Naive thymus-derived CD4-positive, alpha-beta T cell (primary cell): ENCODE results near the gene PPP1R1A. TPM values are rescaled to one million over a fixed set of nuclear protein-coding genes. Genes with fewer than 3 reads are reported as not detected.

Experiments
- ATAC-seq: fragments of 150-1000 bp; cut with Tn5 transposase; 2 replicates; pipeline ENCODE4 v1.10.0; 2021; ENCODE audit warnings: mild to moderate bottlenecking, moderate library complexity
- CTCF ChIA-PET: fragments of 350-600 bp; sonication (Branson Sonifier 250); formaldehyde crosslinking; loops from one replicate; lab custom pipeline; 2021; ENCODE audit warnings: antibody characterized with exemption; lab: Charles Lee
- POLR2A ChIA-PET: fragments of 350-600 bp; sonication (Branson Sonifier 250); formaldehyde crosslinking; loops from one replicate; lab custom pipeline; 2021; ENCODE audit warnings: antibody characterized with exemption, inconsistent platforms; lab: Charles Lee
- DNase-seq, 9 donors: peaks; one replicate each; pipeline versions ENCODE4 v3.0.0 to v3.0.0-alpha.2; 2020 to 2022; ENCODE audit warnings: mixed read lengths in 1 of 9
- H3K27ac ChIP-seq: one replicate; pipeline ENCODE4 v1.7.0; 2013; ENCODE audit warnings: mild to moderate bottlenecking, low read depth, low read length, moderate library complexity
- H3K27me3 ChIP-seq, 2 donors: one replicate each; pipeline ENCODE4 v1.7.0; 2013; ENCODE audit warnings: low read length in 2 of 2, mild to moderate bottlenecking in 2 of 2, moderate library complexity in 2 of 2; ENCODE audit not compliant: control insufficient read depth in 2 of 2, insufficient read depth in 2 of 2
- H3K36me3 ChIP-seq, 3 experiments: 1 replicate in 2 of 3; 2 replicates in 1 of 3; pipeline ENCODE4 v1.7.0; 2013; ENCODE audit warnings: low read length in 3 of 3, mild to moderate bottlenecking in 3 of 3, moderate library complexity in 1 of 3; ENCODE audit not compliant: insufficient read depth in 3 of 3, control insufficient read depth in 2 of 3
- H3K4me1 ChIP-seq, 2 donors: one replicate each; pipeline ENCODE4 v1.7.0; 2013; ENCODE audit warnings: low read length in 2 of 2, mild to moderate bottlenecking in 2 of 2, moderate library complexity in 1 of 2; ENCODE audit not compliant: control insufficient read depth in 2 of 2, insufficient read depth in 2 of 2
- H3K4me3 ChIP-seq: 2 replicates; pipeline ENCODE4 v1.7.0; 2013; ENCODE audit warnings: mild to moderate bottlenecking, low read length
- H3K9me3 ChIP-seq, 3 experiments: 1 replicate in 2 of 3; 2 replicates in 1 of 3; pipeline ENCODE4 v1.7.0; 2013; ENCODE audit warnings: low read length in 3 of 3; ENCODE audit not compliant: control insufficient read depth in 2 of 3
- H3K27ac Mint-ChIP-seq, 9 donors: one replicate each; pipeline ENCODE4 v1.8.0; 2020 to 2022; ENCODE audit warnings: mixed read lengths in 9 of 9, mild to moderate bottlenecking in 8 of 9, moderate library complexity in 5 of 9, inconsistent platforms in 2 of 9
- H3K27me3 Mint-ChIP-seq, 5 donors: one replicate each; pipeline ENCODE4 v1.8.0; 2021 to 2022; ENCODE audit warnings: mixed read lengths in 5 of 5, mild to moderate bottlenecking in 1 of 5
- H3K36me3 Mint-ChIP-seq, 5 donors: one replicate each; pipeline ENCODE4 v1.8.0; 2020 to 2022; ENCODE audit warnings: mixed read lengths in 5 of 5, mild to moderate bottlenecking in 3 of 5, inconsistent platforms in 1 of 5
- H3K4me1 Mint-ChIP-seq, 7 donors: one replicate each; pipeline ENCODE4 v1.8.0; 2020 to 2022; ENCODE audit warnings: mixed read lengths in 7 of 7, mild to moderate bottlenecking in 3 of 7, inconsistent platforms in 1 of 7
- H3K4me3 Mint-ChIP-seq, 10 donors: one replicate each; pipeline ENCODE4 v1.8.0; 2020 to 2022; ENCODE audit warnings: mild to moderate bottlenecking in 10 of 10, mixed read lengths in 10 of 10, moderate library complexity in 6 of 10, inconsistent platforms in 2 of 10
- H3K9me3 Mint-ChIP-seq, 11 donors: one replicate each; pipeline ENCODE4 v1.8.0; 2020 to 2022; ENCODE audit warnings: mixed read lengths in 11 of 11, mild to moderate bottlenecking in 4 of 11, inconsistent platforms in 1 of 11, moderate library complexity in 1 of 11
- intact Hi-C, 2 donors: fragments of 100-400 bp; cut with micrococcal nuclease; formaldehyde crosslinking; loops; one replicate each; pipeline ENCODE4 v1.15.1; 2023
- polyA plus RNA-seq, 2 donors: library from polyadenylated mRNA; unstranded; fragments of 300-500 nt; fragmentation: Illumina TruSeq; gene quantifications; one replicate each; pipeline ENCODE4 v1.2.3, GENCODE V29; 2021
- total RNA-seq, 6 experiments: library from RNA in 5 of 6; stranded (reverse) in 5 of 6; gene quantifications; 1 replicate in 5 of 6; 2 replicates in 1 of 6; pipeline ENCODE4 v1.2.3 and lab custom pipeline; 2021 to 2026

The PPP1R1A gene
- total and polyA plus RNA-seq, 7 experiments from 2014 or later = not detected

DNA sequence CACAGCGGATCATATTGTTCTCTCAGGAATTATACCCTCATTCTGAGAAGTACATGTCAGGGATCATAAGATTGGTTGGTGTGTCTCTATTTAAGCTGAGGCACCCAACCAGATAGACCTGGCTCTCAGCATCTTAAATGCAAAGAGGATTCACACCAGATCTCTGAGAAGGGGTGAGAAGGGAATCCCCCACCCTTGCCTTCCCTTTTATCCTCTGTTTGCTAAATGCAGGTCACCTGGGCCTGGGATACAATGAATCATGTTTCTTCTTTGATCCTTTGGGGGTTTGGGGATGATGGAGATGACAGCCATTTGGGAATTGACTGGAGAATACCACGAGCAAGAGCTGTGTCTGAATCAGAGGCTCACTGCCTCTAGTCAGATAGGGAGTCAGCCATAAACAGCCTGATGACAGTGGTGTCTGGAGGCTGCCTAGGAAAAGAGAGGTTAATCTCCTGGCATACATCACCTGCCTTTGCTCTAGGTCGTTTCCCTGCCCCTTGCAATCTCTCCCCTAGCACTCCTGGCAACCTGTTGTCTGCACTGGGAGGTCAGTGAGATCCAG is 50.2 kb downstream of the PPP1R1A start:
- no peak overlapping the region for H3K4me3 Mint-ChIP-seq
- Histone ChIP-seq H3K4me1 (no peaks in the 10 kb centered on the region), H3K27ac (no peak overlapping the region), H3K36me3 (peaks cover 16 to 100% (median 59%) of the 10 kb centered on the region in 3 experiments), H3K4me3 (no peak overlapping the region), H3K9me3 (no peaks in the 10 kb centered on the region), H3K27me3 (no peaks in the 10 kb centered on the region)
- peaks cover 0 to 4% (median 0%) of the 10 kb centered on the region in 7 donors for H3K4me1 Mint-ChIP-seq
- intact Hi-C loops = no loop called here
- H3K27ac Mint-ChIP-seq = peak overlapping the region in 5 of 9 donors; percentile 14 to 81 (median 32)
- CTCF ChIA-PET = no interaction called here
- no peaks in the 10 kb centered on the region for H3K27me3 Mint-ChIP-seq
- H3K36me3 Mint-ChIP-seq = peaks cover 28 to 76% (median 36%) of the 10 kb centered on the region in 5 donors
- no peak for ATAC-seq
- POLR2A ChIA-PET = interaction anchor here (0.6 kb wide), 1 partner anchor 211 kb away, joined by 5 read pairs; no protein-coding TSS in a partner anchor
- DNase-seq = no peak
- peaks cover 0 to 1% (median 0%) of the 10 kb centered on the region in 11 donors for H3K9me3 Mint-ChIP-seq

- Histone ChIP-seq H3K4me1 (no peaks in the 10 kb centered on the region), H3K4me3 (no peak overlapping the region), H3K27ac (peak overlapping the region; percentile 20), H3K27me3 (no peaks in the 10 kb centered on the region), H3K9me3 (no peaks in the 10 kb centered on the region), H3K36me3 (peaks cover 27 to 100% (median 81%) of the 10 kb centered on the region in 3 experiments)
- no peak for DNase-seq
- Mint-ChIP-seq H3K4me1 (peaks cover 0 to 6% (median 0%) of the 10 kb centered on the region in 7 donors), H3K27me3 (no peaks in the 10 kb centered on the region), H3K27ac (peak overlapping the region in 4 of 9 donors; percentile 2 to 52 (median 23)), H3K4me3 (no peak overlapping the region), H3K9me3 (peaks cover 0 to 3% (median 0%) of the 10 kb centered on the region in 11 donors), H3K36me3 (peaks cover 32 to 81% (median 43%) of the 10 kb centered on the region in 5 donors)
- POLR2A ChIA-PET = interaction anchor here (0.6 to 1.0 kb wide), 2 partner anchors 97 to 1395 kb away, joined by 3 read pairs; no protein-coding TSS in a partner anchor
- intact Hi-C loops = loop anchor here in 1 of 2 donors (2.0 kb wide), 1 partner anchor 13 kb away; the partner anchor contains the start of gene PDE1B
- ATAC-seq = no peak
- CTCF ChIA-PET = interaction anchor here (1.4 kb wide), 1 partner anchor 45 kb away, joined by 3 read pairs; no protein-coding TSS in a partner anchor
Observed at GRCh38 chr12:54535474-54535873, 53.0 kb downstream of the PPP1R1A start.

- POLR2A ChIA-PET = interaction anchor here (1.5 kb wide), 1 partner anchor 10 kb away, joined by 3 read pairs; no protein-coding TSS in a partner anchor
- Histone ChIP-seq H3K4me3 (no peak overlapping the region), H3K9me3 (no peaks in the 10 kb centered on the region), H3K36me3 (peaks cover 35 to 98% (median 84%) of the 10 kb centered on the region in 3 experiments), H3K27me3 (no peaks in the 10 kb centered on the region), H3K4me1 (no peaks in the 10 kb centered on the region), H3K27ac (no peak overlapping the region)
- H3K27ac Mint-ChIP-seq = peak overlapping the region in 3 of 9 donors; percentile 21 to 40 (median 30)
- no peaks in the 10 kb centered on the region for H3K27me3 Mint-ChIP-seq
- ATAC-seq (no peak), DNase-seq (no peak)
- H3K4me1 Mint-ChIP-seq = peaks cover 0 to 6% (median 0%) of the 10 kb centered on the region in 7 donors
- H3K9me3 Mint-ChIP-seq = peaks cover 0 to 2% (median 0%) of the 10 kb centered on the region in 11 donors
- H3K36me3 Mint-ChIP-seq = peaks cover 19 to 84% (median 50%) of the 10 kb centered on the region in 5 donors
- CTCF ChIA-PET = interaction anchor here (0.6 kb wide), 1 partner anchor 130 kb away, joined by 3 read pairs; no protein-coding TSS in a partner anchor
- intact Hi-C loops = no loop called here
- no peak overlapping the region for H3K4me3 Mint-ChIP-seq
Observed at GRCh38 chr12:54529581-54529980, 58.9 kb downstream of the PPP1R1A start.

Other genes starting within 250 kb of the PPP1R1A start
- 10 to 100 TPM in 1 of 5 experiments, 1 to 10 TPM in 2, not detected in 2; 1.2 to 13.1 (median 3.9) TPM for gene GPR84, start 224.2 kb downstream of the PPP1R1A start, total RNA-seq
- gene GPR84, start 224.2 kb downstream of the PPP1R1A start, polyA plus RNA-seq = not detected
- 10 to 100 TPM in 1 of 5 experiments, 1 to 10 TPM in 4; 1.3 to 69.9 (median 1.4) TPM for gene ZNF385A, start 203.9 kb downstream of the PPP1R1A start, total RNA-seq
- gene ZNF385A, start 203.9 kb downstream of the PPP1R1A start, polyA plus RNA-seq = under 1 TPM; 0.39 to 0.78 TPM
- gene ITGA5, start 169.4 kb downstream of the PPP1R1A start, total RNA-seq = 100 to 1,000 TPM in 4 of 5 experiments, 10 to 100 TPM in 1; 73.9 to 169 (median 145) TPM
- gene ITGA5, start 169.4 kb downstream of the PPP1R1A start, polyA plus RNA-seq = 10 to 100 TPM; 26.5 to 82.4 TPM
- gene GTSF1, start 115.1 kb downstream of the PPP1R1A start, total RNA-seq = 1 to 10 TPM; 1.9 to 9.5 (median 2.5) TPM
- 10 to 100 TPM; 13.5 to 15.1 TPM for gene GTSF1, start 115.1 kb downstream of the PPP1R1A start, polyA plus RNA-seq
- gene NCKAP1L, start 90.9 kb downstream of the PPP1R1A start, total RNA-seq = 100 to 1,000 TPM; 111 to 184 (median 128) TPM
- gene NCKAP1L, start 90.9 kb downstream of the PPP1R1A start, polyA plus RNA-seq = 10 to 100 TPM; 71.2 to 93.2 TPM
- gene PDE1B, start 39.1 kb downstream of the PPP1R1A start, total RNA-seq = 10 to 100 TPM in 2 of 5 experiments, 1 to 10 TPM in 3; 3.3 to 22.3 (median 9.4) TPM
- 1 to 10 TPM in 1 of 2 donors, under 1 TPM in 1; 0.18 to 5.7 TPM for gene PDE1B, start 39.1 kb downstream of the PPP1R1A start, polyA plus RNA-seq
- gene LACRT, start 46.2 kb upstream of the PPP1R1A start, total RNA-seq = not detected
- not detected for gene LACRT, start 46.2 kb upstream of the PPP1R1A start, polyA plus RNA-seq
- gene DCD, start 59.7 kb upstream of the PPP1R1A start, total RNA-seq = not detected
- not detected for gene DCD, start 59.7 kb upstream of the PPP1R1A start, polyA plus RNA-seq